Measurements from ENCODE around the gene UBE2J2.
A peak's percentile ranks its signal among the peaks of the same experiment; 100 is the strongest.

Gene UBE2J2

DNA sequence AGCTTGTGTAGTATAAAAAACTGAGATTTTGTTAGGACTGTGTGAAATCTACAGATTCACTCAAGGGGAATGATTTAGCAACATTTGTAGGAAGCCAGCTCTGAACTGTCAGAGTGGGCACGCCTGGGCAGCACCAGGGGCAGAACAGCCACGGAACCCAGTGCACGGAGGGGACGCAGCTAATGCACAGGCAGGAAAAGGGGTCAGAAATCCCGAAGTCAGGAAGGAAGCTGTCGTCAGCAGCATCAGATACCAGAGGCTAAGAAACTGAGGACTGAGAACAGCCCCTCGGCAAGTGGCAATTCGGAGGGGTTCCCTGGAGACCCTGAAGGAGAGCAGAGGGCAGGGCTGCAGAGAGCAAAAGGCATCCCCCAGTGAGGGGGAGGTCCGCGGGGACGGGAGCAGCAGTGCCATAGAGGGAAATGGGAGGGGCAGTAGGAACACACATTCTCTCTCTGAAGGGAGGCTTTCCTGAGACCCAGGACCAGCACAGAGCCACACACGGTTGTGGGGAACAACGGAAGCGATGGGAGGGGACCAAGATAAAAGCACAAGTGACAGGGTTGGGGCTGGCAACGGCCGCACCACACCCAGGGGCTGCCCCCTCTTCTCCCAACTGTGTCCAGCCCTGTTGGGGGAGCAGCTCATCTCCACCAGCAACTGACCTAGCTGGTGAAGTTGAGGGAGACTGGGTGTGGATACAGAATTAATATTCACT is 12.7 kb downstream of the UBE2J2 start:
- Histone ChIP-seq H4K20me1 (ENCODE audit: insufficient read depth, low read length) (no peaks in the 10 kb centered on the region), H3K4me1 (ENCODE audit: insufficient read depth, low read length, severe bottlenecking) (peaks cover 14% of the 10 kb centered on the region), H2AFZ (ENCODE audit: low read length) (no peak overlapping the region), H3K27ac (ENCODE audit: low read depth, low read length, poor library complexity, severe bottlenecking) (peak overlapping the region; percentile 70), H3K79me2 (ENCODE audit: insufficient read depth, low read length) (no peaks in the 10 kb centered on the region), H3F3A (ENCODE audit: insufficient read depth, low read length) (no peaks in the 10 kb centered on the region), H3K36me3 (ENCODE audit: insufficient read depth, low read length) (peaks cover 59% of the 10 kb centered on the region), H3K27me3 (ENCODE audit: insufficient read depth, low read length) (no peaks in the 10 kb centered on the region), H3K9me3 (ENCODE audit: low read length) (no peaks in the 10 kb centered on the region), H3K4me2 (ENCODE audit: low read length) (peak overlapping the region; percentile 2; the same call in 1 of the 2 replicates), H3K9ac (ENCODE audit: low read length) (peak overlapping the region; percentile 9; the same call in 1 of the 2 replicates), H3K4me3 (ENCODE audit: low read depth, low read length, poor library complexity, severe bottlenecking) (no peak overlapping the region), H3K9me2 (ENCODE audit: low read depth, low read length) (no peaks in the 10 kb centered on the region)
- no peak for TF ChIP-seq CTCF (IDR thresholded peaks at IDR 0.05; ENCODE audit: low read length)
- no peak for TF ChIP-seq EZH2 (IDR thresholded peaks at IDR 0.05; ENCODE audit: borderline replicate concordance, low read length)

DNA sequence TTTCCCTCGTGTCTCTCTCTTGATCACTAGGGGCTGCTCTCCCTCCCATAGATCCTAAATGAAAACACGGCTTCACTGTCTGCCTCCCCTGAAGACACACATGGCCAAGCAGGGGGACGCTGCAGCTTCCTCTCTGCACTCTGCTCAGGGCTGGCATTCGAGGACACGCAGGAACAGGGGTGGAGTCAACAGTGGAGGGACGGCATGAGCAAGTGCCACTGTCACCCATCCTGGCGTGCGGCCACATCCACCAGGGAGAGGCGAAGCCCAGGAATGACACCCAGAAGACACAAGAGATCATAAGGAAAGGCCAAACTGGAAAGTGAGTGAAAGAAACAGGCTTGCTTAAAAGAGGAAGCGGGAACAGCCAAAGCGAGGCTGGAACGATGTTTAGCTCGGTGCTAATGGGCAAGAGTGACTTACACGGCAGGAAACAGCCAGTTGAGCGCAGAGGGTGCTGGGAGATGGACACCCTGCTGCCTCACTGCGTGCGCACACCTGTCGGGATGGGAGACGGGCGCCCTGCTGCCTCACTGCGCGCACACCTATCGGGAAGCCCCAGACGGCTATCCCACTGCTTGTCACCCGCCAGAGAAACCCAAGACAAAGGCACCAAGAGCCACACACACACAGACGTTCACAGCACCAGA is 13.6 kb downstream of the UBE2J2 start:
- Histone ChIP-seq H3K9me2 (ENCODE audit: low read depth, low read length) (no peaks in the 10 kb centered on the region), H3F3A (ENCODE audit: insufficient read depth, low read length) (no peaks in the 10 kb centered on the region), H3K27ac (ENCODE audit: low read depth, low read length, poor library complexity, severe bottlenecking) (peak overlapping the region; percentile 70), H2AFZ (ENCODE audit: low read length) (no peak overlapping the region), H3K27me3 (ENCODE audit: insufficient read depth, low read length) (no peaks in the 10 kb centered on the region), H3K36me3 (ENCODE audit: insufficient read depth, low read length) (peaks cover 60% of the 10 kb centered on the region), H3K9me3 (ENCODE audit: low read length) (no peaks in the 10 kb centered on the region), H3K79me2 (ENCODE audit: insufficient read depth, low read length) (no peaks in the 10 kb centered on the region), H3K4me2 (ENCODE audit: low read length) (peak overlapping the region; percentile 2; the same call in 1 of the 2 replicates), H3K9ac (ENCODE audit: low read length) (peak overlapping the region; percentile 9; the same call in 1 of the 2 replicates), H3K4me3 (ENCODE audit: low read depth, low read length, poor library complexity, severe bottlenecking) (no peak overlapping the region), H3K4me1 (ENCODE audit: insufficient read depth, low read length, severe bottlenecking) (peaks cover 14% of the 10 kb centered on the region), H4K20me1 (ENCODE audit: insufficient read depth, low read length) (no peaks in the 10 kb centered on the region)
- TF ChIP-seq CTCF (IDR thresholded peaks at IDR 0.05; ENCODE audit: low read length) (no peak), EZH2 (IDR thresholded peaks at IDR 0.05; ENCODE audit: borderline replicate concordance, low read length) (no peak)

DNA sequence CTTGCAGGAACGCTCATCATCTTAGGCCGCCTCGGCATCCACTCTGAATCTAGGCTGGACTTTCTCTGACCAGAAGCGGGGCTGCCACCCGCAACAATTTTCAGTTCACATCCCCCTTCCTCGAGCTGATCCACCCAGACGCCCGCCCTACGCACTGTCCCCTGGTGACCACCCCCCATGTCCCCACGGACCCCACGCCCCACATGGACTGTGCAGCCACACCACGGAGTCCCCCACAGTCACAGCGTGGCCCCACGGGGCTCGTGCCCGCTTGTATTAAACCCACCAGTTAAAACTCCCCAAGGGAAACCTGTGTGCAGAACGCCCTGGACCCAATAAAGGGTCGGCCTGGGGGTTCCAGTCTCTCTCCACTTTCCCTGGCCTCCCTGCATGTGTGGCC is 14.1 kb downstream of the UBE2J2 start:
- Histone ChIP-seq H3F3A (ENCODE audit: insufficient read depth, low read length) (no peaks in the 10 kb centered on the region), H3K4me3 (ENCODE audit: low read depth, low read length, poor library complexity, severe bottlenecking) (no peak overlapping the region), H3K4me1 (ENCODE audit: insufficient read depth, low read length, severe bottlenecking) (peaks cover 14% of the 10 kb centered on the region), H3K27ac (ENCODE audit: low read depth, low read length, poor library complexity, severe bottlenecking) (peak overlapping the region; percentile 70), H3K9ac (ENCODE audit: low read length) (no peak overlapping the region), H3K36me3 (ENCODE audit: insufficient read depth, low read length) (peaks cover 61% of the 10 kb centered on the region), H3K9me3 (ENCODE audit: low read length) (no peaks in the 10 kb centered on the region), H4K20me1 (ENCODE audit: insufficient read depth, low read length) (no peaks in the 10 kb centered on the region), H3K4me2 (ENCODE audit: low read length) (no peak overlapping the region), H3K27me3 (ENCODE audit: insufficient read depth, low read length) (no peaks in the 10 kb centered on the region), H3K79me2 (ENCODE audit: insufficient read depth, low read length) (no peaks in the 10 kb centered on the region), H2AFZ (ENCODE audit: low read length) (no peak overlapping the region), H3K9me2 (ENCODE audit: low read depth, low read length) (no peaks in the 10 kb centered on the region)
- TF ChIP-seq CTCF (IDR thresholded peaks at IDR 0.05; ENCODE audit: low read length) (no peak), EZH2 (IDR thresholded peaks at IDR 0.05; ENCODE audit: borderline replicate concordance, low read length) (no peak)
